ENCODE measurements around the gene CARD19. TPM values are rescaled to one million over a fixed set of nuclear protein-coding genes. Genes with fewer than 3 reads are reported as not detected.
"Not testable (repeated sequence)": the region's sequence is repeated elsewhere in the genome, so short reads cannot be mapped to it uniquely, and the experiment has no call there.

Gene CARD19
- polyA plus RNA-seq, 1 donor from 2014 or later = 36.2 TPM

GRCh38 chr9:93132287-93132927, 36.4 kb downstream of the CARD19 start:
- no peaks in the 10 kb centered on the region for H3K36me3 Mint-ChIP-seq
- peak overlapping the region in 1 of 3 donors; percentile 92 for H3K27ac Mint-ChIP-seq
- no peaks in the 10 kb centered on the region for H3K9me3 Mint-ChIP-seq
- H3K4me1 Mint-ChIP-seq = peaks cover 9 to 20% (median 11%) of the 10 kb centered on the region in 3 donors
- peak overlapping the region in 2 of 4 donors; percentile 14 to 73 for H3K4me3 Mint-ChIP-seq
- peaks cover 1% of the 10 kb centered on the region for H3K27me3 Mint-ChIP-seq

- H3K4me3 Mint-ChIP-seq = peak overlapping the region; percentile 82 to 95 (median 90)
- peaks cover 11 to 25% (median 15%) of the 10 kb centered on the region in 3 donors for H3K4me1 Mint-ChIP-seq
- no peaks in the 10 kb centered on the region for H3K36me3 Mint-ChIP-seq
- no peaks in the 10 kb centered on the region for H3K9me3 Mint-ChIP-seq
- peak overlapping the region; percentile 79 to 92 (median 88) for H3K27ac Mint-ChIP-seq
- peaks cover 1% of the 10 kb centered on the region for H3K27me3 Mint-ChIP-seq
These were observed 37.1 kb downstream of the CARD19 start for GRCh38 chr9:93132946-93133680.

GRCh38 chr9:93133681-93134014, 37.6 kb downstream of the CARD19 start:
- H3K4me3 Mint-ChIP-seq = peak overlapping the region; percentile 82 to 95 (median 90)
- H3K27ac Mint-ChIP-seq = peak overlapping the region; percentile 79 to 92 (median 88)
- H3K4me1 Mint-ChIP-seq = peaks cover 15 to 27% (median 20%) of the 10 kb centered on the region in 3 donors
- no peaks in the 10 kb centered on the region for H3K36me3 Mint-ChIP-seq
- peaks cover 0 to 2% (median 0%) of the 10 kb centered on the region in 3 donors for H3K9me3 Mint-ChIP-seq
- H3K27me3 Mint-ChIP-seq = peaks cover 1% of the 10 kb centered on the region

- Mint-ChIP-seq H3K4me1 (peaks cover 15 to 26% (median 19%) of the 10 kb centered on the region in 3 donors), H3K27ac (peak within 1 kb of the TSS; percentile 92 to 98 (median 95)), H3K36me3 (no peaks in the 10 kb centered on the region)
These were observed 38.2 kb downstream of the CARD19 start, which contains the start of gene NINJ1 for GRCh38 chr9:93134015-93134739. NINJ1 (minus strand) TSS chr9:93134251; CDS start chr9:93134217, 34 bp downstream.

DNA sequence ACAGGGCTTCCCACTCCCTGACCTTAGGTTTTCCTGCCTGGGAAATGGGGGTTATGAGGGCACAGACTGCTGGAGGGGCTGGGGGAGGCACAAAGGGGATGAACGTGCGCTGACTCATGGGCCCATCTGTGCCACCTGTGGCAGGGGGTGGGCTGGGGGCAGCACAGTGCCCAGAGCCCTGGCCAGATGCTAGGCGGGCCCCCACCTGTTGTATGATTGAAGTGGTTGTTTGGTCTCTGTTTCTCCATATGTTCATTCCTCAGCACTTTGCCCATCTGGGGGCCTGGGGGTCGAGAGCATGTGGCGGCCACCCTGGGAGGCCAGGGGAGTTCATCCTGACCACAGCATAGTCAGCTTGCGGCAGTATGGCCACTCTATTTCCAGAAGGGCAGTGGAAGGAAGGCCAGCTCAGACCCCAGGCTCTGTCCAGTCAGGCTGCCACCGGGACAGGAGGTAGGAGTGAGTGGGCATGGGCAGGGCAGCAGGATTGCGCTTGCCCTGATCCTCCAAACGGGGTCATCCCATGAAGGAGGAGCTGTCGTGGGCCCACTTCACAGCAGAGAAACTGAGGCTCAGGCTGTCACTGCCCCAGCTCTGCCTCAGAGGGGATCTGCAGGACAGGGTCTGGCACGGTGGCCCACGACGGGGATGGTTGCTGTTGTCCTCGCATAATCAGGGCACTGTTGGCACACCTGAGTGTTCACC, 38.9 kb downstream of the CARD19 start:
- Mint-ChIP-seq H3K4me1 (peaks cover 15 to 26% (median 19%) of the 10 kb centered on the region in 3 donors), H3K9me3 (peaks cover 0 to 3% (median 1%) of the 10 kb centered on the region in 3 donors), H3K27ac (peak overlapping the region; percentile 92 to 98 (median 95)), H3K27me3 (peaks cover 1% of the 10 kb centered on the region), H3K4me3 (peak overlapping the region; percentile 85 to 93 (median 90)), H3K36me3 (no peaks in the 10 kb centered on the region)

More at GRCh38 chr9:93134015-93134739, 38.2 kb downstream of the CARD19 start, which contains the start of gene NINJ1:
- peak within 1 kb of the TSS; percentile 85 to 95 (median 90) for H3K4me3 Mint-ChIP-seq
- peaks cover 1% of the 10 kb centered on the region for H3K27me3 Mint-ChIP-seq
- peaks cover 0 to 3% (median 0%) of the 10 kb centered on the region in 3 donors for H3K9me3 Mint-ChIP-seq

DNA sequence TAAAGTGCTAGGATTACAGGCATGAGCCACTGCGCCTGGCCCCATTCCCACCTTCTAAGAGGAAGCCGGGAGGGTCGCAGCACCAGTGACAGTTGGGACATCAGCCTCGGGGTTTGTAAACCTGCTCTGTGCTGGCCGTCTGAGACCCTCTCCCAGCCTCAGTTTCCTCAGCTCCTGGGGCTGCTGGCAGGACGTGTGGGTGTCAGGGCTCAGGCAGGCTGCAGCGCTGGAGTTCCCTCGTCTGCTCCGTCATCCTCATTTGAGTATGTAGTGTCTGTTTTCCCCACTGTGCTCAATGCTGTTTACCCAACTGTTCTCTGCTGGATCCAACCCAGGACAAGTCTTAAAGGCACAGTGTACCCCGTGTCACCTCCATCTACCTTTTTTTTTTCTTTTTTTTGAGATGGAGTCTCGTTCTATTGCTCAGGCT, 40.0 kb downstream of the CARD19 start:
- peaks cover 0 to 3% (median 1%) of the 10 kb centered on the region in 3 donors for H3K9me3 Mint-ChIP-seq
- H3K36me3 Mint-ChIP-seq = no peaks in the 10 kb centered on the region
- H3K27me3 Mint-ChIP-seq = peaks cover 1% of the 10 kb centered on the region
- H3K4me3 Mint-ChIP-seq = peak overlapping the region; percentile 12 to 88 (median 67)
- H3K4me1 Mint-ChIP-seq = peaks cover 15 to 27% (median 19%) of the 10 kb centered on the region in 3 donors
- H3K27ac Mint-ChIP-seq = peak overlapping the region; percentile 31 to 90 (median 56)

GRCh38 chr9:93137362-93137761, 41.3 kb downstream of the CARD19 start:
- H3K4me1 Mint-ChIP-seq = peaks cover 16 to 27% (median 19%) of the 10 kb centered on the region in 3 donors
- H3K9me3 Mint-ChIP-seq = peaks cover 0 to 3% (median 1%) of the 10 kb centered on the region in 3 donors

GRCh38 chr9:93138171-93138764, 42.3 kb downstream of the CARD19 start:
- peaks cover 19 to 27% (median 22%) of the 10 kb centered on the region in 3 donors for H3K4me1 Mint-ChIP-seq
- no peak overlapping the region for H3K27ac Mint-ChIP-seq
- peak overlapping the region in 3 of 4 donors; percentile 11 to 79 (median 45) for H3K4me3 Mint-ChIP-seq
- H3K9me3 Mint-ChIP-seq = peaks cover 0 to 3% (median 1%) of the 10 kb centered on the region in 3 donors
- H3K27me3 Mint-ChIP-seq = peaks cover 1% of the 10 kb centered on the region
- no peaks in the 10 kb centered on the region for H3K36me3 Mint-ChIP-seq

More at GRCh38 chr9:93137362-93137761, 41.3 kb downstream of the CARD19 start:
- peaks cover 1% of the 10 kb centered on the region for H3K27me3 Mint-ChIP-seq
- no peaks in the 10 kb centered on the region for H3K36me3 Mint-ChIP-seq
- H3K27ac Mint-ChIP-seq = peak overlapping the region in 1 of 3 donors; percentile 56
- peak overlapping the region in 3 of 4 donors; percentile 58 to 88 (median 76) for H3K4me3 Mint-ChIP-seq

DNA sequence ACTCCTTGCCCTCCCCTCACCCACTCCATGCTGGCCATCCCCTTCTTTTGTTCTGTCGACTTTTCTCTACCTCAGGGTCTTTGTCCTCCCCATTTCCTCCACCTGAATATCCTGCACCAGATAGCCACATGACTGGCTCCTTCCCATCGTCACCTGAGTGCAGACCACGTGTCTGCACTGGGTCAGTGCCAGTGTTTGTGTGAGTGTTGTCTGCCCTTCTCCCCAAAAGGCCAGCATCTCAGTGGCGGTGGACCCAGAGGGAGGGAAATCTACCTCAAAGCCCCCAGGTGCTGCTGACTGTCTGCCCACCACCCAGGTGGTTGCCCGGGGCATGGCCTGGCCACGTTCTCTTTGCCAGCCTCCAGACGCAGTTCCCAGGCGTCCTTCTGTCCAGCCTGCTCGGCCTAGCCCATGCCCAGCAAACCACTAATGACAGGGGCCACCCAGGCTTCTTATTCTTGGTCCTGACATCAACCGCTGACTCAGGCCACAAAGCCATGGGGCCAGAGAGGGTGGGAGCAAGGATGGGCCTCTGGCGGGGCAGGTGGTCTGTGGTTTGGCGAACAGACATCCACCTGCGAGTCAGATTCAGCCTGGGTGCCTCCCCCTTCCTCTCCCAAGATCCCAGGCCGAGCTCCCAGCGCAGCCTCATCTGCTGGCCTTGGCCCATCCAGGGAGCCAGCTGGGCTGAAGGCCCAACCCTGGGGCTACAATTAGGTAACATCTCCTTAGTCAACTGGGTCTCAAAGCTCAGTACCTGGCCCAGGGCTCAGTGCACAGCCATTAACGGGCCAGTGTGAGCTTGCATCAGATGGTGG, 43.6 kb downstream of the CARD19 start:
- peaks cover 15 to 36% (median 29%) of the 10 kb centered on the region in 3 donors for H3K4me1 Mint-ChIP-seq
- peak overlapping the region in 1 of 3 donors; percentile 39 for H3K27ac Mint-ChIP-seq
- H3K27me3 Mint-ChIP-seq = peaks cover 4% of the 10 kb centered on the region
- peaks cover 0 to 3% (median 1%) of the 10 kb centered on the region in 3 donors for H3K9me3 Mint-ChIP-seq
- H3K36me3 Mint-ChIP-seq = no peaks in the 10 kb centered on the region
- peak overlapping the region in 2 of 4 donors; percentile 37 to 39 for H3K4me3 Mint-ChIP-seq

GRCh38 chr9:93141771-93142483, 45.9 kb downstream of the CARD19 start:
- Mint-ChIP-seq H3K9me3 (peaks cover 0 to 10% (median 5%) of the 10 kb centered on the region in 3 donors), H3K27ac (no peak overlapping the region), H3K4me3 (no peak overlapping the region), H3K27me3 (peaks cover 3% of the 10 kb centered on the region), H3K36me3 (peaks cover 2% of the 10 kb centered on the region), H3K4me1 (peaks cover 12 to 24% (median 23%) of the 10 kb centered on the region in 3 donors)

DNA sequence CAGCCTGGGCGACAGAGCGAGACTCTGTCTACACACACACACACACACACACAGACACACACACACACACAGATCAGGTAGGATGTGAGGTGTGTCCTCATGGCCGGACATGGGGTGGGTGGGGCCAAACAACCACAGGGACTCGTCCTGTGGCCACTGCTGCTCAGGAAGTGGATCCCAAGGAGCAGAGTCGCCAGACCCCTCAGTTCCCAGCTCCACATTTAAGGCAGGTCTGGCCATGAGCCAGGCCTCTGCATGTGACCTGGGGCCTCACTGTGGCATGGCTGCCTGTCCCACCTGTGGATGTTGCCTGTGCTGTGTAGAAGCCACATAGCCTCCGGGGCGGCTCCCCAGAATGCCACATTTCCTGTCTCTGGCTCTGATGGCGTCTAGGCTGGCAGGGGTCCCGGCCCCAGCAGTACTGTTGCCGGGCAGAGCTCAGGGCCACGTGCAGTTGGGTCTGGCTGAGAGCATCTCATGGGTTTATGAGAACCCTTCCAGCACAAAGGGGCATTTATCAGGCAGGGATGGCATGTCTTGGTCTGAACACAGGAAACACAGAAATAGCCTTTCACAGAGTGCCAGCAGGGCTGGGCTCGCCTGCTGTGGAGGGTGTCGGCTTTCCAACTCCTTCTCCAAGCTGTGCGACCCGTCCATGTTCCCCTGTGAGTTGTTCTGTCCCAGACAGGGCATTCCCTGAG, 48.0 kb downstream of the CARD19 start:
- H3K4me3 Mint-ChIP-seq = peak overlapping the region in 2 of 4 donors; percentile 60 to 72
- peaks cover 3% of the 10 kb centered on the region for H3K27me3 Mint-ChIP-seq
- H3K36me3 Mint-ChIP-seq = peaks cover 2% of the 10 kb centered on the region
- peaks cover 4 to 12% (median 12%) of the 10 kb centered on the region in 3 donors for H3K4me1 Mint-ChIP-seq
- peak overlapping the region; percentile 10 to 92 (median 82) for H3K27ac Mint-ChIP-seq
- H3K9me3 Mint-ChIP-seq = peaks cover 0 to 8% (median 5%) of the 10 kb centered on the region in 3 donors

DNA sequence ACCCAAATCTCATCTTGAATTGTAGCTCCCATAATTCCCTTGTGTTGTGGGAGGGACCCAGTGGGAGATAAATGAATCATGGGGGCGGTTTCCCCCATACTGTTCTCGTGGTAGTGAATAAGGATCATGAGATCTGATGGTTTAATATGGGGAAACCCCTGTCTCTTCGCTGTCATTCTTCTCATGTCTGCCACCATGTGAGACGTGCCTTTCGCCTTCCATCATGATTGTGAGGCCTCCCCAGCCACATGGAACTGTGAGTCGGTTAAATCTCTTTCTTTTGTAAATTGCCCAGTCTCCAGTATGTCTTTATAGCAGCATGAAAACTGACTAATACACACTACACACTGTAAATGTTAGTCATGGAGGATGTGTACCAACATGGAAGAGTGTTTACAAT, 50.7 kb downstream of the CARD19 start:
- H3K9me3 Mint-ChIP-seq, H3K4me3 Mint-ChIP-seq, H3K27me3 Mint-ChIP-seq, H3K36me3 Mint-ChIP-seq: not testable (repeated sequence)
- Mint-ChIP-seq H3K27ac (peak overlapping the region in 1 of 3 donors; percentile 9), H3K4me1 (peaks cover 4 to 12% (median 11%) of the 10 kb centered on the region in 3 donors)

All from IgD-negative memory B cell (primary cell).